ENCODE measurements around the gene ZNF749. TPM values are rescaled to one million over a fixed set of nuclear protein-coding genes. Genes with fewer than 3 reads are reported as not detected.

ZNF749 gene
- total RNA-seq, 1 donor from 2014 or later: 18.2 TPM

DNA sequence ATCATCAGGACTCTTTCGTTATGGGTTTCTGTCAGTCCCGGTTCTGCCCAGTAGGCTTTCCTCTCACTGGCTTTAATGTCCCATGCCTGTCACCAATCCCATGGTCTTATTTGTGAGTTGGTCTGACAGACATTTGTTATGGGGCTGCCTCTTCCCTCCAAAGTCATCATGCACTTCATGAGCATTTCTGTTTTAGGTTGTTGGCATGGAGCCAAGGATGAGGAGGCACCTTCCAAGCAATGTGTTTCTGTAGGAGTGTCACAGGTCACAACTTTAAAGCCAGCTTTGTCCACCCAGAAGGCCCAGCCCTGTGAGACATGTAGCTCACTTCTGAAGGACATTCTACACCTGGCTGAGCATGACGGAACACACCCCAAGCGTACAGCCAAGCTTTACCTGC lies 15.7 kb upstream of the ZNF749 start:
- DNase-seq (no peak), ATAC-seq (ENCODE audit: low read depth) (no peak)
- H3K36me3 Mint-ChIP-seq (ENCODE audit: low read depth): peaks cover 67% of the 10 kb centered on the region
- no peaks in the 10 kb centered on the region for H3K4me1 Mint-ChIP-seq
- TF ChIP-seq CTCF (IDR thresholded peaks at IDR 0.05): no peak
- intact Hi-C loops (cut with micrococcal nuclease): loop anchor here (10.0 kb wide), 1 partner anchor 175 kb away; the partner anchor contains the start of gene ZNF805
- peaks cover 27% of the 10 kb centered on the region for H3K9me3 Mint-ChIP-seq
- no peak overlapping the region for H3K4me3 Mint-ChIP-seq
- CTCF ChIA-PET: no interaction called here
- POLR2A ChIA-PET: interaction anchor here (0.5 to 0.7 kb wide), 2 partner anchors 39 to 950 kb away, joined by 4 to 7 read pairs; no protein-coding TSS in a partner anchor
- H3K27ac Mint-ChIP-seq: no peak overlapping the region
- no peaks in the 10 kb centered on the region for H3K27me3 Mint-ChIP-seq

GRCh38 chr19:57421037-57421436 lies 14.1 kb upstream of the ZNF749 start:
- ChIA-PET CTCF (no interaction called here), POLR2A (no interaction called here)
- TF ChIP-seq CTCF (IDR thresholded peaks at IDR 0.05): no peak
- Mint-ChIP-seq H3K36me3 (ENCODE audit: low read depth) (peaks cover 52% of the 10 kb centered on the region), H3K9me3 (peaks cover 27% of the 10 kb centered on the region), H3K4me3 (no peak overlapping the region), H3K4me1 (no peaks in the 10 kb centered on the region), H3K27me3 (no peaks in the 10 kb centered on the region), H3K27ac (no peak overlapping the region)
- ATAC-seq (ENCODE audit: low read depth) (no peak), DNase-seq (no peak)
- intact Hi-C loops (cut with micrococcal nuclease): no loop called here

- CTCF ChIA-PET: no interaction called here
- H3K4me3 Mint-ChIP-seq: peak overlapping the region; percentile 97
- H3K9me3 Mint-ChIP-seq: no peaks in the 10 kb centered on the region
- ATAC-seq (ENCODE audit: low read depth) (no peak), DNase-seq (no peak)
- peaks cover 23% of the 10 kb centered on the region for H3K4me1 Mint-ChIP-seq
- H3K27ac Mint-ChIP-seq: peak overlapping the region; percentile 84
- TF ChIP-seq CTCF (IDR thresholded peaks at IDR 0.05): no peak
- intact Hi-C loops (cut with micrococcal nuclease): loop anchor here (1.0 to 2.0 kb wide), 12 partner anchors 23 to 293 kb away; partner anchors contain the start of genes TRAPPC2B, ZNF17, ZNF211 and ZNF416
- H3K27me3 Mint-ChIP-seq: no peaks in the 10 kb centered on the region
- H3K36me3 Mint-ChIP-seq (ENCODE audit: low read depth): peaks cover 24% of the 10 kb centered on the region
- POLR2A ChIA-PET: interaction anchor here (0.9 to 1.6 kb wide), 3 partner anchors 459 to 928 kb away, joined by 3 to 9 read pairs (median 3); partner anchors contain the start of genes ZNF274 and ZNF497
Measured at GRCh38 chr19:57434386-57435061, 601 bp upstream of the ZNF749 start.

GRCh38 chr19:57436417-57436816 lies 1.3 kb downstream of the ZNF749 start:
- peaks cover 37% of the 10 kb centered on the region for H3K36me3 Mint-ChIP-seq (ENCODE audit: low read depth)
- no peak overlapping the region for H3K27ac Mint-ChIP-seq
- TF ChIP-seq CTCF (IDR thresholded peaks at IDR 0.05): no peak
- ChIA-PET POLR2A (no interaction called here), CTCF (no interaction called here)
- no peaks in the 10 kb centered on the region for H3K27me3 Mint-ChIP-seq
- intact Hi-C loops (cut with micrococcal nuclease): no loop called here
- H3K9me3 Mint-ChIP-seq: peaks cover 4% of the 10 kb centered on the region
- DNase-seq (no peak), ATAC-seq (ENCODE audit: low read depth) (no peak)
- H3K4me1 Mint-ChIP-seq: peaks cover 32% of the 10 kb centered on the region
- peak overlapping the region; percentile 97 for H3K4me3 Mint-ChIP-seq

DNA sequence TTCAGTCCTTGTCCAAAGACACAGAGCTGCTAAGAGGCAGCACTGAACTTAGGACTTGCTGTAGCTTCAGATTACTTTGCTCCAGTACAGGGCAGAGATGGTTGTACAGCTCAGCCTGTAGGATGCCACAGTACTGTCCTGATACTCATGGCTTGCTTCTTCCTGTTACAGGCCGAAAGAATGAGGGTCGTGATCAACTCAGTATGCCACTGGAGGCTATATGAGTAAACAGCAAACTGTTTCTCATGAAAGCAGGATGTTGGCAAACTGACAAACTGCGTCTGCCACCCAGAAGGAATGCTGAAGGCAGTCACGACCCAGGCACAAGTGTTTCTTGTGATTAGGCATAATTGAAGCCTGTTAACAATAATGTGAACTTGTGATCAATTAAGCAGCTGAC lies 2.8 kb downstream of the ZNF749 start:
- ChIA-PET POLR2A (no interaction called here), CTCF (no interaction called here)
- DNase-seq: no peak
- H3K27ac Mint-ChIP-seq: no peak overlapping the region
- H3K9me3 Mint-ChIP-seq: peaks cover 8% of the 10 kb centered on the region
- no peak for TF ChIP-seq CTCF (IDR thresholded peaks at IDR 0.05)
- H3K4me3 Mint-ChIP-seq: no peak overlapping the region
- H3K36me3 Mint-ChIP-seq (ENCODE audit: low read depth): peaks cover 50% of the 10 kb centered on the region
- intact Hi-C loops (cut with micrococcal nuclease): no loop called here
- ATAC-seq (ENCODE audit: low read depth): no peak
- H3K4me1 Mint-ChIP-seq: peaks cover 36% of the 10 kb centered on the region
- H3K27me3 Mint-ChIP-seq: no peaks in the 10 kb centered on the region
